Ishikawa (cell line): ENCODE data around the gene EFHC1.

Source experiments
- CEBPB ChIP-seq: IDR thresholded peaks from 2 replicates; pipeline ENCODE4 v1.6.1; 2012
- CREB1 ChIP-seq: IDR thresholded peaks from 2 replicates; pipeline ENCODE4 v1.6.1; 2012; ENCODE audit warnings: low read depth
- EGR1 ChIP-seq: IDR thresholded peaks from 2 replicates; pipeline ENCODE4 v1.6.1; 2012
- EP300 ChIP-seq: IDR thresholded peaks from 2 replicates; pipeline ENCODE4 v1.6.1; 2012; ENCODE audit warnings: borderline replicate concordance
- FOXM1 ChIP-seq: IDR thresholded peaks from 2 replicates; pipeline ENCODE4 v1.6.1; 2012; ENCODE audit warnings: low read depth, borderline replicate concordance
- MAX ChIP-seq: IDR thresholded peaks from 2 replicates; pipeline ENCODE4 v1.6.1; 2012
- NFIC ChIP-seq: IDR thresholded peaks from 2 replicates; pipeline ENCODE4 v1.6.1; 2012
- RAD21 ChIP-seq: IDR thresholded peaks from 2 replicates; pipeline ENCODE4 v1.6.1; 2012; ENCODE audit warnings: low read depth
- TAF1 ChIP-seq: IDR thresholded peaks from 2 replicates; pipeline ENCODE4 v1.6.1; 2012; ENCODE audit warnings: low read depth, mild to moderate bottlenecking
- TCF12 ChIP-seq: IDR thresholded peaks from 2 replicates; pipeline ENCODE4 v1.6.1; 2012; ENCODE audit warnings: low read depth
- TEAD4 ChIP-seq: IDR thresholded peaks from 2 replicates; pipeline ENCODE4 v1.6.1; 2012
- USF1 ChIP-seq: IDR thresholded peaks from 2 replicates; pipeline ENCODE4 v1.6.1; 2012
- YY1 ChIP-seq: IDR thresholded peaks from 2 replicates; pipeline ENCODE4 v1.6.1; 2012; ENCODE audit warnings: low read depth
- ZBTB7A ChIP-seq: IDR thresholded peaks from 2 replicates; pipeline ENCODE4 v1.6.1; 2012; ENCODE audit warnings: low read depth
- TF ChIP-seq, protein P1 (sequence below): IDR thresholded peaks from 2 replicates; pipeline ENCODE4 v1.6.1; 2012; ENCODE audit warnings: low read depth, mild to moderate bottlenecking

EFHC1 gene

GRCh38 chr6:52533491-52533890 lies 113.3 kb downstream of the EFHC1 start:
- no peak for TF ChIP-seq RAD21
- TF ChIP-seq ZBTB7A = no peak
- no peak for TF ChIP-seq EGR1
- TF ChIP-seq FOXM1 = no peak
- no peak for TF ChIP-seq YY1
- no peak for TF ChIP-seq CREB1
- no peak for TF ChIP-seq USF1
- no peak for TF ChIP-seq CEBPB
- TF ChIP-seq TCF12 = no peak
- no peak for TF ChIP-seq NFIC
- TF ChIP-seq, protein P1, sequence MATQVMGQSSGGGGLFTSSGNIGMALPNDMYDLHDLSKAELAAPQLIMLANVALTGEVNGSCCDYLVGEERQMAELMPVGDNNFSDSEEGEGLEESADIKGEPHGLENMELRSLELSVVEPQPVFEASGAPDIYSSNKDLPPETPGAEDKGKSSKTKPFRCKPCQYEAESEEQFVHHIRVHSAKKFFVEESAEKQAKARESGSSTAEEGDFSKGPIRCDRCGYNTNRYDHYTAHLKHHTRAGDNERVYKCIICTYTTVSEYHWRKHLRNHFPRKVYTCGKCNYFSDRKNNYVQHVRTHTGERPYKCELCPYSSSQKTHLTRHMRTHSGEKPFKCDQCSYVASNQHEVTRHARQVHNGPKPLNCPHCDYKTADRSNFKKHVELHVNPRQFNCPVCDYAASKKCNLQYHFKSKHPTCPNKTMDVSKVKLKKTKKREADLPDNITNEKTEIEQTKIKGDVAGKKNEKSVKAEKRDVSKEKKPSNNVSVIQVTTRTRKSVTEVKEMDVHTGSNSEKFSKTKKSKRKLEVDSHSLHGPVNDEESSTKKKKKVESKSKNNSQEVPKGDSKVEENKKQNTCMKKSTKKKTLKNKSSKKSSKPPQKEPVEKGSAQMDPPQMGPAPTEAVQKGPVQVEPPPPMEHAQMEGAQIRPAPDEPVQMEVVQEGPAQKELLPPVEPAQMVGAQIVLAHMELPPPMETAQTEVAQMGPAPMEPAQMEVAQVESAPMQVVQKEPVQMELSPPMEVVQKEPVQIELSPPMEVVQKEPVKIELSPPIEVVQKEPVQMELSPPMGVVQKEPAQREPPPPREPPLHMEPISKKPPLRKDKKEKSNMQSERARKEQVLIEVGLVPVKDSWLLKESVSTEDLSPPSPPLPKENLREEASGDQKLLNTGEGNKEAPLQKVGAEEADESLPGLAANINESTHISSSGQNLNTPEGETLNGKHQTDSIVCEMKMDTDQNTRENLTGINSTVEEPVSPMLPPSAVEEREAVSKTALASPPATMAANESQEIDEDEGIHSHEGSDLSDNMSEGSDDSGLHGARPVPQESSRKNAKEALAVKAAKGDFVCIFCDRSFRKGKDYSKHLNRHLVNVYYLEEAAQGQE = no peak
- no peak for TF ChIP-seq MAX
- no peak for TF ChIP-seq TEAD4
- TF ChIP-seq TAF1 = no peak
- TF ChIP-seq EP300 = no peak

- TF ChIP-seq MAX = no peak
- no peak for TF ChIP-seq TEAD4
- TF ChIP-seq, protein P1 = no peak
- TF ChIP-seq EP300 = no peak
- TF ChIP-seq YY1 = no peak
- no peak for TF ChIP-seq RAD21
- no peak for TF ChIP-seq CREB1
- no peak for TF ChIP-seq TCF12
- no peak for TF ChIP-seq NFIC
- no peak for TF ChIP-seq TAF1
- TF ChIP-seq ZBTB7A = no peak
- no peak for TF ChIP-seq FOXM1
- TF ChIP-seq EGR1 = no peak
- TF ChIP-seq CEBPB = no peak
- no peak for TF ChIP-seq USF1
Measured at GRCh38 chr6:52534363-52534762, 114.2 kb downstream of the EFHC1 start.

DNA sequence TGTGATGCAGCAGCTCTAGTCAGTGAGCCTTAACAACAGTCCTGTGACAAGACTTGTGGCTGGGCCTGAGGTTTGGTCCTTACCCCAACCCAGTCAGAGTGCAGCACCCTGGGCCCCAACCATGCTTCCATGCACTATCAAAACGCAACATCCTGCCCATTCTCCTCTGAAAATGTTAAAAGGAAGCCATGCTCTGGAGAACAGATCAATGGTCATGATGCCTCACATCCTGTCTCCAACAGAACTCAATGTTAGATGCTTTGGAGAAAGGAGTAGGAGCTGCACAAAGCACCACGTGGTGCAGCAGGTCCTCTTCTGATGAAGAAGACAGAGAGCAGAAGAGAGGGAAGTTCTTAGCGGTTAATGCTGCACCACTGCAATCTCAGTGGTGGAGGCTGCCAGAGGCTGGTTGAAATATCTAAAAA lies 114.8 kb downstream of the EFHC1 start:
- TF ChIP-seq TAF1 (no peak), USF1 (no peak), TCF12 (no peak), CREB1 (no peak), TEAD4 (no peak), NFIC (no peak), MAX (no peak), EP300 (no peak), RAD21 (no peak), FOXM1 (no peak), ZBTB7A (no peak), EGR1 (no peak), YY1 (no peak)
- TF ChIP-seq, protein P1 = no peak

GRCh38 chr6:52535711-52536423 lies 115.7 kb downstream of the EFHC1 start:
- no peak for TF ChIP-seq CEBPB
- TF ChIP-seq RAD21 = no peak
- TF ChIP-seq TCF12 = no peak
- TF ChIP-seq, protein P1 = no peak
- TF ChIP-seq TAF1 = no peak
- TF ChIP-seq TEAD4 = no peak
- TF ChIP-seq EGR1 = no peak
- TF ChIP-seq USF1 = no peak
- no peak for TF ChIP-seq ZBTB7A
- TF ChIP-seq NFIC = no peak
- no peak for TF ChIP-seq FOXM1
- TF ChIP-seq CREB1 = no peak
- no peak for TF ChIP-seq YY1
